Activated B cell treated with CpG ODN at 0.5 μM for 24 hours (primary cell): Measurements from ENCODE around the gene UBASH3A. TPM values are rescaled to one million over a fixed set of nuclear protein-coding genes. Genes with fewer than 3 reads are reported as not detected.

Experiments used
- ATAC-seq: fragments of 200-7000 bp; cut with Tn5 transposase; one replicate; pipeline ENCODE4 v1.10.0; 2021; ENCODE audit warnings: low read depth, mild to moderate bottlenecking, moderate library complexity
- CTCF ChIA-PET: fragments of 350-600 bp; sonication (Branson Sonifier 250); formaldehyde crosslinking; loops from one replicate; lab custom pipeline; 2021; ENCODE audit warnings: antibody characterized with exemption; lab: Charles Lee
- POLR2A ChIA-PET: fragments of 350-600 bp; sonication (Branson Sonifier 250); formaldehyde crosslinking; loops from one replicate; lab custom pipeline; 2021; ENCODE audit warnings: antibody characterized with exemption; lab: Charles Lee
- DNase-seq: peaks from one replicate; pipeline ENCODE4 v3.0.0; 2022
- H3K27ac Mint-ChIP-seq: one replicate; pipeline ENCODE4 v1.8.0; 2020; ENCODE audit warnings: mixed read lengths
- H3K27me3 Mint-ChIP-seq: one replicate; pipeline ENCODE4 v1.8.0; 2021; ENCODE audit warnings: mixed read lengths
- H3K36me3 Mint-ChIP-seq: one replicate; pipeline ENCODE4 v1.8.0; 2021; ENCODE audit warnings: low read depth, mixed read lengths
- H3K4me1 Mint-ChIP-seq: one replicate; pipeline ENCODE4 v1.8.0; 2021; ENCODE audit warnings: mixed read lengths
- H3K4me3 Mint-ChIP-seq: one replicate; pipeline ENCODE4 v1.8.0; 2020; ENCODE audit warnings: mild to moderate bottlenecking, mixed read lengths
- H3K9me3 Mint-ChIP-seq: one replicate; pipeline ENCODE4 v1.8.0; 2020; ENCODE audit warnings: mixed read lengths
- CTCF ChIP-seq: fragments of 200-600 bp; IDR thresholded peaks from one replicate; pipeline ENCODE4 v1.8.0; 2022; ENCODE audit warnings: antibody characterized with exemption, mild to moderate bottlenecking
- intact Hi-C: fragments of 100-400 bp; cut with micrococcal nuclease; formaldehyde crosslinking; loops from one replicate; pipeline ENCODE4 v1.15.1; 2024
- total RNA-seq: library from RNA; stranded (reverse); gene quantifications from 2 replicates; pipeline ENCODE4 v1.2.3, GENCODE V29; 2022

Gene UBASH3A
- total RNA-seq, 1 donor from 2014 or later: not detected

GRCh38 chr21:42460391-42461184, 56.9 kb downstream of the UBASH3A start:
- ATAC-seq: peak; percentile 60
- POLR2A ChIA-PET: interaction anchor here (0.7 to 2.1 kb wide), 7 partner anchors 10 to 234 kb away, joined by 3 to 14 read pairs (median 5); partner anchors contain the start of gene SLC37A1

GRCh38 chr21:42461185-42461520, 57.5 kb downstream of the UBASH3A start:
- no peak for TF ChIP-seq CTCF
- ChIA-PET CTCF (interaction anchor here (3.5 kb wide), 1 partner anchor 75 kb away, joined by 16 read pairs; no protein-coding TSS in a partner anchor), POLR2A (interaction anchor here (0.9 to 2.1 kb wide), 3 partner anchors 53 to 63 kb away, joined by 3 to 5 read pairs (median 5); no protein-coding TSS in a partner anchor)
- Mint-ChIP-seq H3K4me1 (peaks cover 70% of the 10 kb centered on the region), H3K4me3 (peak overlapping the region; percentile 78), H3K9me3 (no peaks in the 10 kb centered on the region), H3K27ac (peak overlapping the region; percentile 98), H3K36me3 (no peaks in the 10 kb centered on the region), H3K27me3 (no peaks in the 10 kb centered on the region)
- no peak for ATAC-seq
- no peak for DNase-seq
- intact Hi-C loops: loop anchor here (2.0 to 10.0 kb wide), 4 partner anchors 14 to 456 kb away; no protein-coding TSS in a partner anchor

More at GRCh38 chr21:42460391-42461184, 56.9 kb downstream of the UBASH3A start:
- Mint-ChIP-seq H3K27ac (peak overlapping the region; percentile 98), H3K4me3 (peak overlapping the region; percentile 78), H3K36me3 (no peaks in the 10 kb centered on the region), H3K9me3 (no peaks in the 10 kb centered on the region), H3K27me3 (no peaks in the 10 kb centered on the region), H3K4me1 (peaks cover 65% of the 10 kb centered on the region)
- intact Hi-C loops: loop anchor here (1.0 to 10.0 kb wide), 10 partner anchors 10 to 456 kb away; partner anchors contain the start of gene RSPH1
- TF ChIP-seq CTCF: no peak
- CTCF ChIA-PET: interaction anchor here (1.2 to 3.5 kb wide), 2 partner anchors 10 to 76 kb away, joined by 3 to 16 read pairs; no protein-coding TSS in a partner anchor
- peak; percentile 62 for DNase-seq

- peak overlapping the region; percentile 98 for H3K27ac Mint-ChIP-seq
- no peaks in the 10 kb centered on the region for H3K36me3 Mint-ChIP-seq
- POLR2A ChIA-PET: interaction anchor here (0.7 to 2.1 kb wide), 6 partner anchors 52 to 229 kb away, joined by 3 to 5 read pairs (median 4); no protein-coding TSS in a partner anchor
- DNase-seq (peak; percentile 30), ATAC-seq (peak; percentile 17)
- no peak for TF ChIP-seq CTCF
- H3K27me3 Mint-ChIP-seq: no peaks in the 10 kb centered on the region
- H3K4me1 Mint-ChIP-seq: peaks cover 78% of the 10 kb centered on the region
- peak overlapping the region; percentile 44 for H3K4me3 Mint-ChIP-seq
- CTCF ChIA-PET: interaction anchor here (3.5 kb wide), 1 partner anchor 74 kb away, joined by 16 read pairs; no protein-coding TSS in a partner anchor
- intact Hi-C loops: loop anchor here (2.0 to 10.0 kb wide), 4 partner anchors 13 to 457 kb away; no protein-coding TSS in a partner anchor
- H3K9me3 Mint-ChIP-seq: no peaks in the 10 kb centered on the region
Measured at GRCh38 chr21:42461881-42462877, 58.5 kb downstream of the UBASH3A start.

- no peak for ATAC-seq
- CTCF ChIA-PET: interaction anchor here (0.7 kb wide), 1 partner anchor 153 kb away, joined by 5 read pairs; no protein-coding TSS in a partner anchor
- H3K4me1 Mint-ChIP-seq: peaks cover 90% of the 10 kb centered on the region
- H3K36me3 Mint-ChIP-seq: no peaks in the 10 kb centered on the region
- peaks cover 3% of the 10 kb centered on the region for H3K27me3 Mint-ChIP-seq
- TF ChIP-seq CTCF: no peak
- intact Hi-C loops: loop anchor here (5.0 to 10.0 kb wide), 2 partner anchors 402 to 459 kb away; no protein-coding TSS in a partner anchor
- peak overlapping the region; percentile 5 for H3K4me3 Mint-ChIP-seq
- peak; percentile 26 for DNase-seq
- peak overlapping the region; percentile 87 for H3K27ac Mint-ChIP-seq
- POLR2A ChIA-PET: interaction anchor here (0.7 to 0.8 kb wide), 2 partner anchors 101 to 127 kb away, joined by 3 to 10 read pairs; no protein-coding TSS in a partner anchor
- H3K9me3 Mint-ChIP-seq: no peaks in the 10 kb centered on the region
Measured at GRCh38 chr21:42463861-42464515, 60.3 kb downstream of the UBASH3A start.
